NCI-H748 treated with DMSO at 0.1 percent for 48 hours (cell line): ENCODE results near the gene BMPR2.
"Not testable (repeated sequence)": the region's sequence is repeated elsewhere in the genome, so short reads cannot be mapped to it uniquely, and the experiment has no call there.

ENCODE experiments used
- DNase-seq: peaks from one replicate; lab custom pipeline; 2025; lab: John Stamatoyannopoulos, UW

The BMPR2 gene

DNA sequence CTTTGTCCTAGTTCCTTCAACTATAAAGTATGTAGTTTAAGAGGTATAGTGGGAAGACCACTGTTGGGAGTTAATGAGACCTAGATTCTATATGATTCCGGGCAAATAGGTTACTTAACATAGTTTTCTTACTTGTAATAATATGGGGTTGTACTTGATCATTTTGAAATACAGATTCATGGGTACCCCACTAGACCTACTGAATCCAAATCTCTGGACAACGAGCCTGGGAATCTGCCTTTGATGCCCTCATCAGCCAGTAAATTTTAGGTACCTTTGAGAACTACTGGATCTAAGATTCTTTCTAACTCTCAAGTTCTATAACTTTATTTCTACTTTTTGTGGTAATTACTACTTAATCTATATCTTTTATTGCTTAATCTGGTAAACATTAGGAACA, 6.6 kb downstream of the BMPR2 start:
- DNase-seq = no peak

DNA sequence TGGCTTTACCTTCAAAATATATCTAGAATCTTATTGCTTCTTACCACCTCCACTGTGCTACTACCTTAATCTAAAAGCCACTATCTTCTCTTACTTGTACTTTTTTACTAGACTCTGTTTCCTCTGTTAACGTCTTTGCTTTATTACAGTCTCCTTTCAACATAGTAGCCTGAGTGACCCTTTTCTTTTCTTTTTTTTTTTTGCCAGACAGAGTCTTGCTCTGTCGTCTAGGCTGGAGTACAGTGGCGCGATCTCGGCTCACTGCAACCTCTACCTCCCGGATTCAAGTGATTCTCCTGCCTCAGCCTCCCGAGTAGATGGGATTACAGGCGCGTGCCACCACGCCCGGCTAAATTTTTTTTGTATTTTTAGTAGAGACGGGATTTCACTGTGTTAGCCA, 10.4 kb downstream of the BMPR2 start:
- not testable (repeated sequence) for DNase-seq

DNA sequence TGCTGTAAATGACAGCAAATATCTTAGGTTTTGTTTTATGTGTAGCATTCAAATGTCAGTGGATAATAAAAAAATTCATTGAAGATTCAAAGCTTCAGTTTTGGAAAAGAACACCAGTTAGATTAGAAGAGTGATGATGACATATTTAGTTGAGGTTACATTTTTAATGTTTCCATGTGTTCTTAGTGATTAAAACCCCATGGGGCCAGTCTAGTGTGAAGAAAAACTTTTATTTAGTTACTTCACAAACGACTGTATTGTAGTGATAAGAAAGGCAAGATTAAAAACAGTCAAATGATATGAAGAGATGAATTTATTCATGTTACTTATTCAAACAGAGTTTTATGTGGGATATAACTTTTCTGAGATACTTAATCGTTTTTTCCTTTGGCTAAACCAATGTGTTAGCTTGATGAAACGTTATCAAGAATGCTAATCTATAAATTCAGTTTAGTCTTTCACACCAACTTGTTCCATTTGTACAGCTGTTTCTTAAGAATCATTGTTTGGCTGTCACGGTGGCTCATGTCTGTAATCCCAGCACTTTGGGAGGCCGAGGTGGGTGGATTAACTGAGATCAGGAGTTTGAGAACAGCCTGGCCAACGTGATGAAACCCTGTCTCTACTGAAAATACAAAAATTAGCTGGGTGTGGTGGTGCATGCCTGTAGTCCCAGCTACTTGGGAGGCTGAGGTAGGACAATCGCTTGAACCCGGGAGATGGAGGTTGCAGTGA, 11.6 kb downstream of the BMPR2 start:
- no peak for DNase-seq

DNA sequence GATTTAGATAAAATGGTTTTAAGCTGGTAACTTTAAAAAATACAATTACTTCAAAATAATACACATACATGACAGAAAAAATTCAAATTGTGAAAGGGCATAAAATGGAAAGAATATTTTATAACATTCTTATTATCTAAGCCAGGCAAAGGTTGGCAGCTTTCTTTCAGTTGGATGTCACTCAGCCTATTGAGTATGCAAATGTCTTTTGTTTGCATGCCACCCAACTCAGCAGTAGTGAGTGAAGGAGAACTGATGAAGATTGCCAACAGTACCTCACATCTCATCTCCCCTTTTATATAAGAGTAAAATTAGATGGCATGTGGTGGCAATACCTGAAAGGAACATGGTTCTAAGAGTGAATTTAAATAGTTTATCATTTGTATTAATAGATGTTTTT, 24.8 kb downstream of the BMPR2 start:
- DNase-seq = no peak

DNA sequence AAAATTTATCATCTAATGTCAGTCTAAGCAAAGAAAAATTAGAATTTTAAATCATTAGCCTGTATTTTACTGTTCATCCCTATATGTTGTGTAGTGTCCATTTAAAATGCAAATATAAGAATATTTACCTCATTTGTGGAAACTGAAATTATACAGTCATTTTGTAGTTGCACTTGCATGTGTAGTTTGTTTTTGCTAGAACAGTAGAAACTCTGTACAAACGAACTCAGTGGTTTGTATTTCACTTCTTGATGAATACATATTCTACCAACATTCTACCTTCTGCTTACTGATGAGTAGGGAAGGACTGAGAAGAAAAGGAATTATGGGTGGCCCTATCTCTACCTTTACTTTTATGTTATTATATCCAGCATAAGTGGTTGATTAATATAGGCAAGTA, 29.7 kb downstream of the BMPR2 start:
- DNase-seq = no peak

DNA sequence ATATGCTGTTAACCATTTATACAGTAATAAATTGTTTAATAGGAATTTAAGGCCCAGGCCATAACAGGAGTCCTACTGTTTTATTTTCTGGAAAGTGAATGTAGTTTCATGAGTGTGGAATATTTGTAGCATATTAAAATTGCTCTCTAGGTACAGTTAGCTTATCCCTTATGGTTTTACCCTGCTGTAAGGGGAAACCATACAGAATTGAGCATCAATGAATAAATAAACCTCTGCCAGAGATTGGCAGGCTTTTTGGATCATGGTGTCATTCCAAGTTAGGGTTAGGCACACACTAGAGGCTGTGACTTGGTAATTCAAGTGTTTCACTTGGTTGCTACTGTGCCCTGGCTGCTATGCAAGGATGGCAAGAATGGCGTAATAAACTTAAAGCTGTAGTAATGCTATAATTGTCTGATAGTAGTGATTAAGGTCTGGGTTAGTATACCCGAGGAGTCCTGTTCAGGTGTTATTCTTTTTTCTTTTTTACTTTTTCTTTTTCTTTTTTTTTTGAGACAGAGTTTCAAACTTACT, 30.4 kb downstream of the BMPR2 start:
- DNase-seq = no peak

DNA sequence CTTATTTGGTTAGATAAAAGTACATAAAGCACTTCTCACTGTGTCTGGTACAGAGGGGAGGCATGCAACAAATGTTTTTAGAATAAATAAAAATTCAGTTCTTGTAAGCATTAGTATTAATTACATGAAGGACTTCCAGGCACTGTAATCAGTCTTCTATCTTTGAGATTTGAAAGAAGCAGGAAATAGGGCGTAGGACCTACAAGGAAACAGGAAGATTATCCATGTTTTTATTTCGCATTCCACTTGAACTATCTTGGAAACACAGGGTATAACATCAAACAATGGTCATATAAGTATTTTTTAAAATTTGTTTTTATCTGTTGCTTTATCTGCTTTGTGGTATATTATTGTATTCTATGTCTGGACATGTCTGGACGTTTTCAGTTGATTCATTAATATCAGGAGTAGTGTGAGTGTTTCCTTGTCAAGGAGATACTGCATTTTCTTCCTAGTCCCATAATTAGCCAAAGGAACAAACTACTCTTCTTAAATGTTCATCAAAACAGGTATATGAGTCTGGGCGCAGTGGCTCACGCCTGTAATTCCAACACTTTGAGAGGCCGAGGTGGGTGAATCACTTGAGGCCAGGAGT, 32.5 kb downstream of the BMPR2 start:
- no peak for DNase-seq

DNA sequence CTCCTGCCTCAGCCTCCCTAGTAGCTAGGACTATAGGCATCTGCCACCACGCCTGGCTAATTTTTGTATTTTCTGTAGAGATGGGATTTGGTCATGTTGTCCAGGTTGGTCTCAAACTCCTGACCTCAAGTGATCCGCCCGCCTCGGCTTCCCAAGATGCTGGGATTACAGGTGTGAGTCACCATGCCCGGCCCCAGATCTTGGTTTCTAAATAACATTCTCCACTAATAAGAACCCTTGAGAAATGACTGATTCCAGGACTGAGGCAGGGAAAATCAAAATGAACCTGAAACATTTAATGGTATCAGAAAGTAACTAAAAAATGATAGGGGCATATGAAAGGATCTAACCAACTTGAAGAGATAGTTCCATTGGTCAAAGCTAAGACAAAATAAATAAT, 34.0 kb downstream of the BMPR2 start:
- DNase-seq = no peak

DNA sequence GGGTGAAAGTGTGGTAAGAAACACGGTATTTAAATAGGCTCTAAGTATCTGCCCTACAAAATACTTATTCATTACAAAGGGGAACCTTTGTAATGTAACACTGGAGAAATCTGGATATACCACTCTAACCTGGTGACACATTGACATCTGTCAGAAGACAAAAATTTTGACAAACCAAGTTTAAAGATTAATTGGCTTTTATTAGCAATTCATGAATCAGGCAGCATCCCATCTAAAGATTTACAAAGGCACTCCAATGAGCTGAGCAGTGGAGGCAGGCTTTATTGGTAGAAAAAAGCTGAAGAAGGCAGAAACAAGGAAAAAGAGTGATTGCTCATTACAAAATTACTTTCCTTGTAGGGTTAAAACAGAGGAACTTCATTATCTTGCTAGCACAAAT, 35.0 kb downstream of the BMPR2 start:
- DNase-seq = no peak

GRCh38 chr2:202418027-202418426, 41.9 kb downstream of the BMPR2 start:
- no peak for DNase-seq

GRCh38 chr2:202418511-202418910, 42.4 kb downstream of the BMPR2 start:
- no peak for DNase-seq

GRCh38 chr2:202423139-202423538, 47.0 kb downstream of the BMPR2 start:
- no peak for DNase-seq

- DNase-seq = no peak
Observed at GRCh38 chr2:202425036-202425435, 48.9 kb downstream of the BMPR2 start.

GRCh38 chr2:202426751-202427150, 50.6 kb downstream of the BMPR2 start:
- DNase-seq = no peak

DNA sequence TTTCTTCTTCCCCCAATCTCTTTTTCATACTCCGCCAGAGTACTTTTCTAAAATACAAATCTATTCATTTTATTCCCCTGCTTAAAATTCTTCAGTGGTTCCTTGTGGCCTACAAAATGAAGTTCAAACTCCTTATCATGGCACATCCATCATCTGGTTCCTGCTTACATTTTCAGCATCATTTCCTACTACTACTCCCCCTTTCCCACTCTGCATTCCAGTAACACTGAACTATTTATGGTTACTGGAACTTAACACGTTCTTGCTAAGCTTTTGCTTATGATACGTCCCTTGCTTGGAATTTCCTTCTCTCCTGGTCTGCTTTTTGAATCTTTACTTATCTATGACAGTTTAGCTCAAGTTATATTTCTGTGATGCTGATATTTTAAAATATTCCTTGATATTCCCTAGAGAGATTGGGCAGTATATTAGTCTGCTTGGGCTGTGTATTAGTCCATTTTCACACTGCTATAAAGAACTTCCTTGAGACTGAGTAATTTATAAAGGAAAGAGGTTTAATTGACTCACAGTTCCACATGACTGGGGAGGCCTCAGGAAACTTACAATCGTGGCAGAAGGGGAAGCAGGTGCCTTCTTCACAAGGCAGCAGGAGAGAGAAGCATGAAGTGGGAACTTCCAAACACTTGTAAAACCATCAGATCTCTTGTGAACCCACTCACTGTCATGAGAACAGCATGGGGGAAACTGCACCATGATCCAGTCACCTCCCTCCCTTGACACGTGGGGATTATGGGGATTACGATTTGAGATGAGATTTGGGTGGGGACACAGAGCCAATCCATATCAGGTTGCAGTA, 53.2 kb downstream of the BMPR2 start:
- no peak for DNase-seq

GRCh38 chr2:202432776-202433175, 56.6 kb downstream of the BMPR2 start:
- DNase-seq = no peak

GRCh38 chr2:202434472-202434871, 58.3 kb downstream of the BMPR2 start:
- no peak for DNase-seq

GRCh38 chr2:202436626-202437025, 60.5 kb downstream of the BMPR2 start:
- no peak for DNase-seq

DNA sequence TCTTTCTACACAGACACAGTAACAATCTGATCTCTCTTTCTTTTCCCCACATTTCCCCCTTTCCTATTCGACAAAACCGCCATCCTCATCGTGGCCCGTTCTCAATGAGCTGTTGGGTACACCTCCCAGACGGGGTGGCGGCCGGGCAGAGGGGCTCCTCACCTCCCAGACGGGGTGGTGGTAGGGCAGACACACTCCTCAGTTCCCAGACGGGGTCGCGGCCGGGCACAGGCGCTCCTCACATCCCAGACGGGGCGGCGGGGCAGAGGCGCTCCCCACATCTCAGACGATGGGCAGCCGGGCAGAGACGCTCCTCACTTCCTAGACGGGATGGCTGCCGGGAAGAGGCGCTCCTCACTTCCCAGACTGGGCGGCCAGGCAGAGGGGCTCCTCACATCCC, 64.0 kb downstream of the BMPR2 start:
- not testable (repeated sequence) for DNase-seq

- DNase-seq = no peak
Observed at GRCh38 chr2:202442882-202443281, 66.8 kb downstream of the BMPR2 start.

DNA sequence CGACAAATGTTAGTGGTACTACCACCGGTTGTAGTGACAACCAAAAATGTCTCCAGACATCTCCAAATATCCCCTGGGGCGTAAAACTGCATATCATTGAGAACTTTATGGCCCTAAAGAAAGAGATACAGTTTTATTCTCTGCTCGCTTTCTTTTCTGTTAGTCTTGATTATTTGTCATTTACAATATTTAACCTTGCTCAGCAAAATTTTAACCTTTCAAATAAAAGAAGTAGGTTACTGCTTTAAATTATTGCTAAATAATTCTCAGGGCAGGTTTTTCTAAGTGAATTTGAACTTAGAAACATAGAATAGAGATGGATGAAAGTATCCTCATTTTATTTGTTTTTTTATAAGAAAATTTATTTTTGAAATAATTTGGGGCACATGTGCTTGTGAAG, 67.9 kb downstream of the BMPR2 start:
- DNase-seq = no peak

DNA sequence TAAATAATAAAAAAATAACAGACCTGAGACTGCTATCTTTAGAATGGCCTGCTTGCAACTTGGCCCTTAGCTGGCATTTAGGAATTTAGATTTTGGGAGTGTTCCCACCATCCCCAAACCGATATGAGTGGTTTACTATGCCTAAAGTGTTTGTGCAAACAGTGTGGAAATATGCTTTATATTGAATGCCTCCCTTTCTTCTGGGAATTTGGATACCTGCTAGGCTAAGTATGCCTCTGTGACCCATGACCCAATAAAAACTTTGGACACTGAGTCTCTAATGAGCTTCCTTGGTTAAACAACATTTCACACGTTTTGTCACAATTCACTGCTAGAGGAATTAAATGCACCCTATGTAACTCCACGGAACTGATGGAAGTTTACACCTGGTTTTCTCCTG, 73.2 kb downstream of the BMPR2 start:
- DNase-seq = no peak

- DNase-seq = no peak
Observed at GRCh38 chr2:202450785-202451184, 74.7 kb downstream of the BMPR2 start.
